ENCODE measurements around the gene AMZ1.
"Not testable (repeated sequence)": the region's sequence is repeated elsewhere in the genome, so short reads cannot be mapped to it uniquely, and the experiment has no call there.

Gene AMZ1

GRCh38 chr7:2670171-2670570 lies 17.8 kb upstream of the AMZ1 start:
- no peak for DNase-seq

- DNase-seq, result peak; percentile 77 to 89 (median 84)
These were observed 17.1 kb upstream of the AMZ1 start for GRCh38 chr7:2670720-2671391.

- peak in 2 of 4 experiments; percentile 50 to 55 for DNase-seq
These were observed 14.8 kb upstream of the AMZ1 start for GRCh38 chr7:2673214-2673613.

- no peak for DNase-seq
These were observed 14.1 kb upstream of the AMZ1 start for GRCh38 chr7:2673934-2674333.

GRCh38 chr7:2675256-2675764 lies 12.7 kb upstream of the AMZ1 start:
- no peak for DNase-seq

GRCh38 chr7:2676576-2676975 lies 11.4 kb upstream of the AMZ1 start:
- not testable (repeated sequence) for DNase-seq

- DNase-seq, result not testable (repeated sequence)
These were observed 9.5 kb upstream of the AMZ1 start for GRCh38 chr7:2678454-2678853.

GRCh38 chr7:2679135-2680127 lies 8.6 kb upstream of the AMZ1 start:
- DNase-seq, result not testable (repeated sequence)

- DNase-seq, result no peak
These were observed 7.7 kb upstream of the AMZ1 start for GRCh38 chr7:2680256-2680655.

GRCh38 chr7:2680792-2681490 lies 7.1 kb upstream of the AMZ1 start:
- DNase-seq, result peak; percentile 84 to 93 (median 90)

- no peak for DNase-seq
These were observed 5.8 kb upstream of the AMZ1 start for GRCh38 chr7:2681929-2682799.

GRCh38 chr7:2684501-2684900 lies 3.5 kb upstream of the AMZ1 start:
- DNase-seq, result no peak

GRCh38 chr7:2686101-2686500 lies 1.9 kb upstream of the AMZ1 start:
- DNase-seq, result no peak

GRCh38 chr7:2687338-2687869 lies 598 bp upstream of the AMZ1 start:
- DNase-seq, result peak in 1 of 4 experiments; percentile 52

GRCh38 chr7:2688409-2689342 lies 674 bp downstream of the AMZ1 start:
- peak in 2 of 4 experiments; percentile 24 to 34 for DNase-seq

- DNase-seq, result no peak
These were observed 1.4 kb downstream of the AMZ1 start for GRCh38 chr7:2689343-2689847.

- peak; percentile 63 to 81 (median 72) for DNase-seq
These were observed 2.1 kb downstream of the AMZ1 start for GRCh38 chr7:2689951-2690705.

- peak; percentile 48 to 76 (median 58) for DNase-seq
These were observed 3.2 kb downstream of the AMZ1 start for GRCh38 chr7:2691011-2691707.
